ENCODE measurements around the gene ZNF761.
"Not testable (repeated sequence)": the region's sequence is repeated elsewhere in the genome, so short reads cannot be mapped to it uniquely, and the experiment has no call there.

ZNF761 gene

GRCh38 chr19:53431399-53432087 lies at the start of gene ZNF761:
Gene ZNF761, plus strand, starts transcription at chr19:53431984. Its CDS starts 15,285 bp downstream, at chr19:53447269.
- DNase-seq (ENCODE audit: low read depth in 2 of 2) = peak; percentile 94 to 96

- DNase-seq (ENCODE audit: low read depth in 2 of 2) = no peak
Observed at GRCh38 chr19:53388168-53388567, 43.6 kb upstream of the ZNF761 start.

- DNase-seq (ENCODE audit: low read depth in 2 of 2) = no peak
Observed at GRCh38 chr19:53388904-53389303, 42.9 kb upstream of the ZNF761 start.

- DNase-seq (ENCODE audit: low read depth in 2 of 2) = no peak
Observed at GRCh38 chr19:53389571-53389970, 42.2 kb upstream of the ZNF761 start.

- no peak for DNase-seq (ENCODE audit: low read depth in 2 of 2)
Observed at GRCh38 chr19:53389978-53390377, 41.8 kb upstream of the ZNF761 start.

GRCh38 chr19:53394522-53394973 lies 37.2 kb upstream of the ZNF761 start:
- no peak for DNase-seq (ENCODE audit: low read depth in 2 of 2)

- DNase-seq (ENCODE audit: low read depth in 2 of 2) = peak; percentile 95
Observed at GRCh38 chr19:53394974-53395839, 36.6 kb upstream of the ZNF761 start, which contains the start of gene ZNF765. Gene ZNF765, plus strand, starts transcription at chr19:53395149. Its CDS starts 2,867 bp downstream, at chr19:53398016.

GRCh38 chr19:53395840-53396524 lies 35.8 kb upstream of the ZNF761 start:
- DNase-seq (ENCODE audit: low read depth in 2 of 2) = not testable (repeated sequence)

- no peak for DNase-seq (ENCODE audit: low read depth in 2 of 2)
Observed at GRCh38 chr19:53396525-53396868, 35.3 kb upstream of the ZNF761 start.

- DNase-seq (ENCODE audit: low read depth in 2 of 2) = not testable (repeated sequence)
Observed at GRCh38 chr19:53397918-53398317, 33.9 kb upstream of the ZNF761 start.

GRCh38 chr19:53409505-53410204 lies 22.1 kb upstream of the ZNF761 start:
- no peak for DNase-seq (ENCODE audit: low read depth in 2 of 2)

GRCh38 chr19:53420520-53421315 lies 11.1 kb upstream of the ZNF761 start:
- DNase-seq (ENCODE audit: low read depth in 2 of 2) = not testable (repeated sequence)

- DNase-seq (ENCODE audit: low read depth in 2 of 2) = no peak
Observed at GRCh38 chr19:53422551-53422950, 9.2 kb upstream of the ZNF761 start.

GRCh38 chr19:53423074-53423473 lies 8.7 kb upstream of the ZNF761 start:
- DNase-seq (ENCODE audit: low read depth in 2 of 2) = not testable (repeated sequence)

- not testable (repeated sequence) for DNase-seq (ENCODE audit: low read depth in 2 of 2)
Observed at GRCh38 chr19:53423680-53424079, 8.1 kb upstream of the ZNF761 start.

- DNase-seq (ENCODE audit: low read depth in 2 of 2) = peak; percentile 45 to 50
Observed at GRCh38 chr19:53424968-53425597, 6.7 kb upstream of the ZNF761 start.

GRCh38 chr19:53432088-53432661 lies 391 bp downstream of the ZNF761 start:
- DNase-seq (ENCODE audit: low read depth in 2 of 2) = no peak

- not testable (repeated sequence) for DNase-seq (ENCODE audit: low read depth in 2 of 2)
Observed at GRCh38 chr19:53443809-53444208, 12.0 kb downstream of the ZNF761 start.

- DNase-seq (ENCODE audit: low read depth in 2 of 2) = not testable (repeated sequence)
Observed at GRCh38 chr19:53447196-53447595, 15.4 kb downstream of the ZNF761 start.

- no peak for DNase-seq (ENCODE audit: low read depth in 2 of 2)
Observed at GRCh38 chr19:53455828-53456227, 24.0 kb downstream of the ZNF761 start.
